HepG2 (cell line): ENCODE measurements around the gene CCL23. TPM values are rescaled to one million over a fixed set of nuclear protein-coding genes. Genes with fewer than 3 reads are reported as not detected.

Experiments
- ATF7 ChIP-seq, 2 experiments: fragments of 450-650 bp in 1 of 2; sonication (generic) in 1 of 2; formaldehyde crosslinking in 1 of 2; IDR thresholded peaks; 2 replicates each; pipeline versions ENCODE4 v1.4.0 to v1.6.1; 2016 to 2020; ENCODE audit warnings: antibody characterized with exemption in 1 of 2, mild to moderate bottlenecking in 1 of 2, missing genetic modification reagents in 1 of 2
- CEBPZ ChIP-seq: IDR thresholded peaks from 2 replicates; pipeline ENCODE4 v1.6.1; 2012; ENCODE audit warnings: low read length, improper control_type of control experiment
- CREB1 ChIP-seq, 2 experiments: fragments of 450-650 bp in 1 of 2; IDR thresholded peaks; 2 replicates each; pipeline ENCODE4 v1.6.1; 2016 to 2017; ENCODE audit warnings: control low read depth in 1 of 2, mild to moderate bottlenecking in 1 of 2, missing compliant biosample characterization in 1 of 2, missing genetic modification characterization in 1 of 2
- GRHL1 ChIP-seq: sonication (generic); formaldehyde crosslinking; conservative IDR thresholded peaks from 2 replicates; pipeline ENCODE4 v1.8.0; 2022; ENCODE audit warnings: missing genetic modification reagents
- HDAC6 ChIP-seq: fragments of 200-600 bp; sonication (generic); IDR thresholded peaks from 2 replicates; pipeline ENCODE4 v1.7.0; 2017; ENCODE audit warnings: mild to moderate bottlenecking, antibody characterized with exemption, low read length, low read depth
- HNRNPK ChIP-seq: fragments of 200-400 bp; formaldehyde crosslinking; IDR thresholded peaks from 2 replicates; pipeline ENCODE4 v1.6.1; 2018; ENCODE audit warnings: low read length, low read depth, moderate library complexity, mild to moderate bottlenecking; ENCODE audit not compliant: poor library complexity, severe bottlenecking
- KDM4B ChIP-seq: sonication (generic); formaldehyde crosslinking; IDR thresholded peaks from 2 replicates; pipeline ENCODE4 v1.4.0; 2020; ENCODE audit warnings: missing genetic modification reagents
- KLF12 ChIP-seq: sonication (generic); formaldehyde crosslinking; IDR thresholded peaks from 2 replicates; pipeline ENCODE4 v1.4.0; 2020; ENCODE audit warnings: missing genetic modification reagents, borderline replicate concordance
- MAX ChIP-seq: IDR thresholded peaks from 2 replicates; pipeline ENCODE4 v1.6.1; 2012; ENCODE audit warnings: inconsistent platforms
- PAWR ChIP-seq: sonication (generic); formaldehyde crosslinking; IDR thresholded peaks from 2 replicates; pipeline ENCODE4 v1.4.0; 2020; ENCODE audit warnings: missing genetic modification reagents, mild to moderate bottlenecking, borderline replicate concordance
- RORA ChIP-seq: sonication (generic); formaldehyde crosslinking; IDR thresholded peaks from 2 replicates; pipeline ENCODE4 v1.5.0; 2020; ENCODE audit warnings: mild to moderate bottlenecking, missing genetic modification reagents, moderate library complexity
- TFAP4 ChIP-seq: sonication (generic); IDR thresholded peaks from 2 replicates; pipeline ENCODE4 v1.6.1; 2016; ENCODE audit warnings: low read depth, borderline replicate concordance
- ZMAT3 ChIP-seq: sonication (generic); formaldehyde crosslinking; conservative IDR thresholded peaks from 2 replicates; pipeline ENCODE4 v1.7.0; 2021; ENCODE audit warnings: missing genetic modification reagents
- ZNF17 ChIP-seq: sonication (generic); formaldehyde crosslinking; IDR thresholded peaks from 2 replicates; pipeline ENCODE4 v1.5.0; 2020; ENCODE audit warnings: mild to moderate bottlenecking, missing genetic modification reagents
- ZNF207 ChIP-seq: fragments of 450-650 bp; IDR thresholded peaks from 2 replicates; pipeline ENCODE4 v1.6.1; 2016; ENCODE audit warnings: antibody characterized with exemption, borderline replicate concordance
- ZNF331 ChIP-seq: sonication (generic); formaldehyde crosslinking; IDR thresholded peaks from 2 replicates; pipeline ENCODE4 v1.4.0; 2020; ENCODE audit warnings: missing genetic modification reagents
- ZNF34 ChIP-seq: sonication (generic); formaldehyde crosslinking; IDR thresholded peaks from 2 replicates; pipeline ENCODE4 v1.4.0; 2020; ENCODE audit warnings: mild to moderate bottlenecking, missing genetic modification reagents, borderline replicate concordance
- ZNF549 ChIP-seq: sonication (generic); formaldehyde crosslinking; IDR thresholded peaks from 2 replicates; pipeline ENCODE4 v1.5.0; 2020; ENCODE audit warnings: missing genetic modification reagents
- ZNF563 ChIP-seq: sonication (generic); formaldehyde crosslinking; IDR thresholded peaks from 2 replicates; pipeline ENCODE4 v1.8.0; 2022; ENCODE audit warnings: mild to moderate bottlenecking, moderate library complexity, missing genetic modification reagents
- ZNF850 ChIP-seq: sonication (generic); formaldehyde crosslinking; conservative IDR thresholded peaks from 2 replicates; pipeline ENCODE4 v1.9.0; 2021; ENCODE audit warnings: mild to moderate bottlenecking, missing genetic modification reagents
- ZSCAN31 ChIP-seq: sonication (generic); formaldehyde crosslinking; IDR thresholded peaks from 2 replicates; pipeline ENCODE4 v1.5.0; 2020; ENCODE audit warnings: low read depth, mild to moderate bottlenecking, missing genetic modification reagents
- polyA plus RNA-seq, 8 experiments: library from polyadenylated mRNA; depleted of rRNA in 3 of 8; stranded (reverse) in 7 of 8; unstranded in 1 of 8; fragments of >200 nt; fragmentation: Illumina TruSeq in 4 of 8; extraction: Trizol in 4 of 8; gene quantifications; 2 replicates each; pipeline versions ENCODE4 v1.2.1 to v1.2.3, GENCODE V29; 2011 to 2016; ENCODE audit warnings: low read depth in 4 of 8, missing spikeins in 1 of 8, mixed read lengths in 1 of 8; ENCODE audit not compliant: insufficient read depth in 1 of 8
- total RNA-seq, 5 experiments: library from RNA; depleted of rRNA; stranded (reverse); fragments of >200 nt; fragmentation: Illumina TruSeq; extraction: Trizol; gene quantifications; 2 replicates each; pipeline ENCODE4 v1.2.3, GENCODE V29; 2016; ENCODE audit warnings: low read depth in 1 of 5

Gene CCL23
- total and polyA plus RNA-seq, 2 of the 13 experiments (the other 11 are each of a cell fraction or from before 2014, with no cell fraction given) = not detected

GRCh38 chr17:35981908-35982330 is 35.9 kb downstream of the CCL23 start (continued):
- TF ChIP-seq ZNF207 (no peak), ZNF563 (CRISPR knock-in tag) (no peak), MAX (no peak), ZNF34 (CRISPR knock-in tag) (no peak), ZNF331 (CRISPR knock-in tag) (peak; percentile 36; the same call in 1 of the 2 replicates), ZSCAN31 (CRISPR knock-in tag) (no peak), RORA (no peak), ZMAT3 (no peak), PAWR (CRISPR knock-in tag) (no peak), KDM4B (CRISPR knock-in tag) (peak; percentile 64; the same call in 1 of the 2 replicates), CEBPZ (no peak), KLF12 (CRISPR knock-in tag) (no peak), TFAP4 (no peak), HNRNPK (no peak), ZNF850 (CRISPR knock-in tag) (no peak), GRHL1 (CRISPR knock-in tag) (no peak), ZNF549 (no peak), CREB1 (IDR thresholded peaks at IDR 0.05) (no peak), CREB1 (CRISPR knock-in tag; IDR thresholded peaks at IDR 0.05) (no peak), HDAC6 (no peak), ZNF17 (CRISPR knock-in tag) (no peak), ATF7 (IDR thresholded peaks at IDR 0.05) (no peak), ATF7 (CRISPR knock-in tag; IDR thresholded peaks at IDR 0.05) (no peak)
